HEK293T (cell line): Measurements from ENCODE around the gene THEM4.

Experiments
- ARNT ChIP-seq: fragments of 450-650 bp; IDR thresholded peaks from 2 replicates; pipeline ENCODE4 v1.6.1; 2017; ENCODE audit warnings: mild to moderate bottlenecking
- FOXA1 ChIP-seq: fragments of 450-650 bp; IDR thresholded peaks from 2 replicates; pipeline ENCODE4 v1.6.1; 2016; ENCODE audit warnings: mild to moderate bottlenecking
- FOXK2 ChIP-seq: fragments of 450-650 bp; IDR thresholded peaks from 2 replicates; pipeline ENCODE4 v1.6.1; 2016; ENCODE audit warnings: mild to moderate bottlenecking
- FOXM1 ChIP-seq: fragments of 450-650 bp; IDR thresholded peaks from 2 replicates; pipeline ENCODE4 v1.6.1; 2017; ENCODE audit warnings: mild to moderate bottlenecking, borderline replicate concordance
- HDGF ChIP-seq: fragments of 450-650 bp; IDR thresholded peaks from 2 replicates; pipeline ENCODE4 v1.6.1; 2017; ENCODE audit warnings: antibody characterized with exemption, borderline replicate concordance
- L3MBTL2 ChIP-seq: fragments of 450-650 bp; conservative IDR thresholded peaks from 2 replicates; pipeline ENCODE4 v1.6.1; 2016; ENCODE audit warnings: mild to moderate bottlenecking
- LEF1 ChIP-seq: fragments of 450-650 bp; IDR thresholded peaks from 2 replicates; pipeline ENCODE4 v1.6.1; 2017; ENCODE audit warnings: mild to moderate bottlenecking, borderline replicate concordance
- SP1 ChIP-seq: fragments of 450-650 bp; IDR thresholded peaks from 2 replicates; pipeline ENCODE4 v1.6.1; 2017
- SUZ12 ChIP-seq: fragments of 450-650 bp; IDR thresholded peaks from 2 replicates; pipeline ENCODE4 v1.6.1; 2016; ENCODE audit warnings: mild to moderate bottlenecking
- TF ChIP-seq, protein P1 (sequence below): fragments of 450-650 bp; IDR thresholded peaks from 2 replicates; pipeline ENCODE4 v1.6.1; 2016

DNA sequence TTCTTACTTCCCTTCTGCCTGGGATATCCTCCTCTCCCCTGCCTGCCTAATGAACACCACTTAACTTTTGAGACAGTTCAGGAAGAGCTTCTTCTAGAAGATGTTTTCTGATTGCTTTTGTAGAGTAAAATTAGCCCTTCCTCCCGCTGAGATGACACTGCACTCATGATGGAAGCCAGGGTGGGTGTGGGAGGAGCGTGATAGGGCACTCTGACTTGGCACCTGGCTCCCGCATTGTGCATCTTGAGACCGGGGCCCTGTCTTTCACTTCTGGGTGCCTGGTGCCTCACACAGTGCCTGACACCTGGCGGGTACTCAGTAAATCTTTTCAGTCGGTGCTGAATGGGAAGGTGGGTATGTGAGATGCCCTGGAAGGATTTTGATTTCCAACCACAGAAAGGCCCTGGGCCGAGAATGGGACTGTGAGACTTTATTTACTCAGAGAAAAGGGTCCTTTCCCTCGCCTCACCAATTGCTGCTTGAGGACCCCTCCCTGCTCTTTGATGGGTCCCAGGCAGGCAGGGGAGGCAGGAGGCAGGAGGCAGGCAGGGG lies 62.5 kb downstream of the THEM4 start:
- TF ChIP-seq SUZ12 (no peak), FOXK2 (no peak), ARNT (no peak), SP1 (no peak), FOXM1 (no peak), FOXA1 (no peak), LEF1 (no peak), L3MBTL2 (no peak), HDGF (no peak)
- TF ChIP-seq, protein P1, sequence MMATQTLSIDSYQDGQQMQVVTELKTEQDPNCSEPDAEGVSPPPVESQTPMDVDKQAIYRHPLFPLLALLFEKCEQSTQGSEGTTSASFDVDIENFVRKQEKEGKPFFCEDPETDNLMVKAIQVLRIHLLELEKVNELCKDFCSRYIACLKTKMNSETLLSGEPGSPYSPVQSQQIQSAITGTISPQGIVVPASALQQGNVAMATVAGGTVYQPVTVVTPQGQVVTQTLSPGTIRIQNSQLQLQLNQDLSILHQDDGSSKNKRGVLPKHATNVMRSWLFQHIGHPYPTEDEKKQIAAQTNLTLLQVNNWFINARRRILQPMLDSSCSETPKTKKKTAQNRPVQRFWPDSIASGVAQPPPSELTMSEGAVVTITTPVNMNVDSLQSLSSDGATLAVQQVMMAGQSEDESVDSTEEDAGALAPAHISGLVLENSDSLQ: no peak
